ENCODE measurements around the gene RAB10. TPM values are rescaled to one million over a fixed set of nuclear protein-coding genes. Genes with fewer than 3 reads are reported as not detected.
"Not testable (repeated sequence)": the region's sequence is repeated elsewhere in the genome, so short reads cannot be mapped to it uniquely, and the experiment has no call there.

Gene RAB10
- total RNA-seq, 1 donor from 2014 or later: 96.7 TPM

- DNase-seq (ENCODE audit: missing footprints) (no peak), ATAC-seq (peak; percentile 34)
- intact Hi-C loops (cut with DNase I): no loop called here
These were observed 88.7 kb downstream of the RAB10 start for GRCh38 chr2:26122630-26123029.

- no peak for DNase-seq (ENCODE audit: missing footprints)
- no peak for ATAC-seq
- intact Hi-C loops (cut with DNase I): no loop called here
These were observed 89.5 kb downstream of the RAB10 start for GRCh38 chr2:26123426-26123825.

DNA sequence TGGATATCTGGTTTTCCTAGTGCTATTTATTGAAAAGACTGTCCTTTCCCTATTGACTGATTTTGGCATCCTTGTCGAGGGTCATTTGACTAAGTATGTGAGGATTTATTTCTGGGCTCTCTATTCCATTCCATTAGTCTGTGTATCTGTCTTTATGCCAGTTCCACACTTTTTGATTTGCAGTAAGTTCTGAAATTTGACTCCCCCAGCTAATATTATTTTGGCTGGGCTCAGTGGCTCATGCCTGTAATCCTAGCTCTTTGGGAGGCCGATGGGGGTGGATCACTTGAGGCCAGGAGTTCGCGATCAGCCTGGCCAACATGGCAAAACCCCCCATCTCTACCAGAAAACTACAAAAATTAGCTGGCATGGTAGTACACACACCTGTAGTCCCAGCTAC, 92.2 kb downstream of the RAB10 start:
- DNase-seq (ENCODE audit: missing footprints) (no peak), ATAC-seq (no peak)
- intact Hi-C loops (cut with DNase I): no loop called here

DNA sequence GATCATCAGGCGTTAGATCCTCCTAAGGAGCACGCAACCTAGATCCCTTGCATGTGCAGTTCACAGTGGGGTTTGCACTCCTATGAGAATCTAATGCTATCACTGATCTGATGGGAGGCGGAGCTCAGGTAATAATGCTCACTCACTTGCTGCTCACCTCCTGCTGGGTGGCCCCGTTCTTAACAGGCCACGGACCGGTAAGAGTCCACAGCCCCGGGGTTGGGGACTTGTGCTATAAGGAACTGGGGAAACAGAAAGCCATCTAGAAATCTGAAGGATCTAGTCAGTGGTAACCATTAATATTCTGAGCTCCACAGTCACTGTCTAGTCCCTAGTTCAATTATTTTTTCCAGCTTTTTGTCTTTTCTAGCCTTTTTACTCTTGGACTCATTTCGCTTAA, 94.3 kb downstream of the RAB10 start:
- no peak for ATAC-seq
- DNase-seq (ENCODE audit: missing footprints): no peak
- intact Hi-C loops (cut with DNase I): no loop called here

- DNase-seq (ENCODE audit: missing footprints) (no peak), ATAC-seq (no peak)
- intact Hi-C loops (cut with DNase I): loop anchor here (5.0 kb wide), 1 partner anchor 38 kb away; no protein-coding TSS in a partner anchor
These were observed 96.9 kb downstream of the RAB10 start for GRCh38 chr2:26130763-26131162.

DNA sequence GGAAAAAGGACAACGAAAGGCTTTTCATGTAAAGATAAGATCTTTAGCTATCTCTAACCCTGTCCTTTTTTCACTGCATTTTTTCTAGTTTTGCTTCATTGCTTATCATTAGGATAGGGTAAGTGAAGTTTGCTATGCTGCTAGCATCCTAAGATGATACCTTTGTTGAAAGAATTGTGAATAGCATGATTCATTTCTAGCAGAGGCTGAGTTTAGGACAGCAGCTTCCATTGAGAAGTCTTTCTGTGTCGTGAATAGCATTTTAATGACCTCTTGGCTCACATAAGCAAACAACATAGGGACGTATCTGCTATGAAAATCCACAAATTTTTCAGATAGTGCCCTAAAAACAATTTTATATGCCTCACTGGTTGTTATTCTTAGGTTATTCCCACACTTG, 102.6 kb downstream of the RAB10 start:
- DNase-seq (ENCODE audit: missing footprints) (no peak), ATAC-seq (no peak)
- intact Hi-C loops (cut with DNase I): no loop called here

DNA sequence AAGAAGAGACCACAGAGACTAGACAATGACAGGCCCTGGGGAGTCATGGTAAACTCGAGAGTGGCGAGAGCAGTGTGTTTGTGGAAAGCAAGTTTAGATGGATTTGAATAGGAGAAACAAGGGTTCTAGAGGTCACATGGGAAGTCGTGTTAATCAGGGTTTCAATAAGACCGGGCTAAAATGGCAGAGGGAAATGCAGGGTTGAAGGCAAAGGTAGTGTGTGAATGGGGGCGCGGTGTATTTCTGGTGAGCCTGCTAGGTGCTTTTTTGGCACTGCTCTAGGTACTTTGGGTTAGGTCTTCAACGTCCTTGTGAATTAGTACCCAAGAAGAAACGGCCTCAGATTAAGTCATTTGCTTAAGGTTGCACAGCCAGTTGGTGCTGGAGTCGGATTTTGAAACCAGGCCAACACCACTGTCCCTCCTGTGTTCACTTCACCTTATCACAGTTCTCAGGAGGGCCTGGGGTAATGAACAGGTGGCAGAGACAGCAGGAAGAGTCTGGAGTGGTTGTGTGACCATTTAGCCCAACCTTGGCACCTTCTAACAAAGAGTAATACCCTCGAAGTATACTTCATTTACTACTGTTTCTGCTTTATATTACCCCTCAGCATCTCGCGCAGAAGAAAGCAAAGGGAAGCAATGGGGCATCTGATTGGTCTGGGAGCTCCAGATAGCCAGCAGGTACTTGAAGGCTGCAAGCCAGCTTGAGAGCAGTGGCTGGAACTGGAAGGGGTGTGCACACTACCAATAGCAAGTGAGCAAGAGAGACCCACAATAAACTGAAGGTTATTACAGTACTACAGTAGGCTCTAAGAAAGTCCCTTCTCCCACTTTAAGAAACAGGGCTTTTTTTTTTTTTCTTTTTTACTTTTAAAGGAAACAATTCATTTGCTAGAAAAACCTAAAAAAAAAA, 105.6 kb downstream of the RAB10 start:
- intact Hi-C loops (cut with DNase I): no loop called here
- no peak for DNase-seq (ENCODE audit: missing footprints)
- no peak for ATAC-seq

DNA sequence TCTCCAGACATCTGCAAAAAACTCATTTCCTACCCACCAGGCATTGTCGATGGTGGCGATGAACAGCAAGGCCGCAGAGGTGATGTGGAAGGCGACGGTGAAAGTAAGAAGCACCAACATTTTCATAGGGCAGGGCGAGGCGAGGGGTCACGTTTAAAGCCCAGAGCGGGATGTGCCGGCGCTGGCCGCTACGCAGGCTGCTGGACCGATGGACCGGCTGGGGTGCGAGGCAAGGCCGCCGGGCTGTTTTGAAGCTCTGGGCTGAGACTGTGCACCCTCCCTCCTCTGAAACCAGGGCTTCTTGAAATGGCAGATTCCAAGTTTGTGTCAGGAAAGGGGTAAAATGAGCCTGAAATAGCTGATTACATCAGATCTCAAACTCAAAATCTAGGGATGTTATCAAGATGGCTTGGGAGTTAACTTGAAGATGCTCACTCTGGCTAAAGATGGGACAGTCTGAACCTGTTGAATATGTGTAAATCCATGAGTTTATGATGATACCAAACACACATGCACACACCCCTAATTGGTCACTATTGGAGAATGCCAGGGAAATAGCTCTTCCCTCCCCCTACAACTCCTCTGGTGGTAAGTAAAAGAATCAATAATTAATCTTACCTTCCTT, 107.4 kb downstream of the RAB10 start:
- intact Hi-C loops (cut with DNase I): no loop called here
- DNase-seq (ENCODE audit: missing footprints) (no peak), ATAC-seq (no peak)

- intact Hi-C loops (cut with DNase I): loop anchor here (2.0 kb wide), 3 partner anchors 55 to 193 kb away; no protein-coding TSS in a partner anchor
- DNase-seq (ENCODE audit: missing footprints) (no peak), ATAC-seq (no peak)
These were observed 110.1 kb downstream of the RAB10 start for GRCh38 chr2:26144031-26144430.

GRCh38 chr2:26144953-26145680, 111.2 kb downstream of the RAB10 start:
- intact Hi-C loops (cut with DNase I): loop anchor here (2.0 kb wide), 3 partner anchors 56 to 194 kb away; no protein-coding TSS in a partner anchor
- no peak for ATAC-seq
- peak; percentile 71 for DNase-seq (ENCODE audit: missing footprints)

DNA sequence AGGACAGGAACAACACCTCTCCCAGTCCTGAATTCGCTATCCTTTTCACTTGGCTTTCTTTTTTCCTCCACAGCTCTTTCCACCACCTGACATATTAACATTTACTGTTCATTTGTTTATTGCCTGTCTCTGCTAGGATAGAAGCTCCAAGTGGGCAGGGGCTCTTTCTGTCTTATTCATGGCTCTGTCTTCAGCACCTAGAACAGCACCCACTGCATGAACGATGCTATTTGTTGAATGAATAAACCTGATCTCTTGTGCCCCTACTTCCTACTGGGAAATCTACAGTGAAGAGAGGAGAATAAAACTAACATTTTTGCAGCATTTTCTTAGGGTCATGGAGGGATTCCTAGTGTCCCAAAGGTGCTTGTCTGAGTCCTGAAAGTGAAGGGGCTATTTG, 114.6 kb downstream of the RAB10 start:
- ATAC-seq (no peak), DNase-seq (ENCODE audit: missing footprints) (no peak)
- intact Hi-C loops (cut with DNase I): no loop called here

DNA sequence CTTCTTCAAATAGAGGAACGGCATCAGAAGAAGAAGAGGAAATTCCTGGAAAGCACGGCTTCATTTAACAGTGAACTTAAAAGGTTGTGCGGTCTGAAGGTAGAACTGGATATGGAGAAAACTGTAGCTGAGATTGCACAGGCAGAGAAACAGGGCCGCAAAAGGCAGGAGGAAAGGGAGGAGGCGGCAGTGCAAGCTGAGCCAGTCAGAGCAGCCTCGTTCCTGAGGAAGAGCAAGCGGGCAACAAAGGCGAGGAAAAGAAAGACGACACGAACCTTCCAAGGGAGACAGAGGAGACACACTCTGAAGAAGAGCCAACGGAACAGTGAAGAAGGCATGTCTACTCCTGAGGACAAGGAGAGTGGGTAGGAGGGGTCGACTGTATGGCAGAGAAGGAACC, 116.4 kb downstream of the RAB10 start:
- ATAC-seq (no peak), DNase-seq (ENCODE audit: missing footprints) (no peak)

GRCh38 chr2:26157580-26157979, 123.7 kb downstream of the RAB10 start:
- ATAC-seq (no peak), DNase-seq (ENCODE audit: missing footprints) (no peak)
- intact Hi-C loops (cut with DNase I): no loop called here

More for the DNA sequence above, 116.4 kb downstream of the RAB10 start:
- intact Hi-C loops (cut with DNase I): no loop called here

DNA sequence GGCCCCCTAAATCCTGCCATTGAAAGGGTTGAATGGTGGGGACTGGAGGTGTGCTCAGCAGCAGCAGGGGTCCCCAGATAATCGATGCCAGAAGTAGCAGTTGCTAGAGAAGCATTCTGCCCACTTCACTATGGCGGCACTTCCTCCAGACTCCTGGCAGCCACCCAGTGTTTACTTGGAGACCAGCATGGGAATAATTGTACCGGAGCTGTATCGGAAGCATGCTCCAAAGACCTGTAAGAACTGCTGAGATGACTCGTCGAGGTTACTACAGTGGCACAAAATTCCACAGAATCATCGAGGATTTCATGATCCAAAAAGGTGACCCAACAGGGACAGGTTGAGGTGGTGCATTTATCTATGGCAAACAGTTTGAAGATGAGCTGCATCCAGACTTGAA, 128.0 kb downstream of the RAB10 start:
- intact Hi-C loops (cut with DNase I): no loop called here
- ATAC-seq (no peak), DNase-seq (ENCODE audit: missing footprints) (no peak)

DNA sequence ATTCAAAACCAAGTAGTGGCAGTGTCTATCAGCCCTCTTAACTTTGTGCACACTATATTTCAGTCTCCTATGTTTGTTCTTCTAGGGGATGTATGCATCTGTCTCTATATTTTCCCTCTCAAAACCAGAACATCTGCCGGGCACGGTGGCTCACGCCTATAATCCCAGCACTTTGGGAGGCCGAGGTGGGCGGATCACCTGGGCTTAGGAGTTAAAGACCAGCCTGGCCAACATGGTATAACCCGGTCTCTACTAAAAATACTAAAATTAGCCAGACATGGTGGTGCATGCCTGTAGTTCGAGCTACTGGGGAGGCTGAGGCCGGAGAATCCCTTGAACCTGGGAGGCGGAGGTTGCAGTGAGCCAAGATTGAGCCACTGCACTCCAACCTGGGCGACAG, 129.1 kb downstream of the RAB10 start:
- no peak for DNase-seq (ENCODE audit: missing footprints)
- intact Hi-C loops (cut with DNase I): no loop called here
- ATAC-seq: no peak

GRCh38 chr2:26164231-26164630, 130.3 kb downstream of the RAB10 start:
- intact Hi-C loops (cut with DNase I): no loop called here
- peak; percentile 87 for ATAC-seq
- no peak for DNase-seq (ENCODE audit: missing footprints)

DNA sequence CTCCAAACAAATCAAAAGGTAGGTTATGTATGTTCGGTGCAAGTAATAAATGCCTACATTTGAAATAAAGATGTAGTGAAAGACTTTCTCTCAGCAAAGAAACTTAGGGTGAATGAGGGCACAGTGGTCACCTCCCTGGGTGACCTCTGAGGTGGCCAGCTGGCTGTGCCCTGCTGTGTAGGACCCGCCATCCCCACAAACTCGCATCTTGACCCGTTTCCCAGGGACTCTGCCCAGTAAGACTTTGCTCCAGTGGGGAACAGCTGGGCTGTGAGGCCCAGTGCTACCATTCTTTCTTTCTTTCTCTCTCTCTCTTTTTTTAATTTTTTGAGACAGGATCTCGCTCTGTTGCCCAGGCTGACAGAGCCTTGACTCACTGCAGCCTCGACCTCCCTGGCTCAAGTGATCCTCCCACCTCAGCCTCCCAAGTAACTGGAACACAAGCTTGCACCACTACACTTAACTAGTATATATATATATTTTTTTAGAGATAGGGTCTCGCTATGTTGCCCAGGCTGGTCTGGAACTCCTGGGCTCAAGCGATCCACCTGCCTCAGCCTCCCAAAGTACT, 130.8 kb downstream of the RAB10 start:
- DNase-seq (ENCODE audit: missing footprints) (no peak), ATAC-seq (no peak)
- intact Hi-C loops (cut with DNase I): no loop called here

GRCh38 chr2:26165403-26165802, 131.5 kb downstream of the RAB10 start:
- intact Hi-C loops (cut with DNase I): no loop called here
- DNase-seq (ENCODE audit: missing footprints): no peak
- no peak for ATAC-seq

DNA sequence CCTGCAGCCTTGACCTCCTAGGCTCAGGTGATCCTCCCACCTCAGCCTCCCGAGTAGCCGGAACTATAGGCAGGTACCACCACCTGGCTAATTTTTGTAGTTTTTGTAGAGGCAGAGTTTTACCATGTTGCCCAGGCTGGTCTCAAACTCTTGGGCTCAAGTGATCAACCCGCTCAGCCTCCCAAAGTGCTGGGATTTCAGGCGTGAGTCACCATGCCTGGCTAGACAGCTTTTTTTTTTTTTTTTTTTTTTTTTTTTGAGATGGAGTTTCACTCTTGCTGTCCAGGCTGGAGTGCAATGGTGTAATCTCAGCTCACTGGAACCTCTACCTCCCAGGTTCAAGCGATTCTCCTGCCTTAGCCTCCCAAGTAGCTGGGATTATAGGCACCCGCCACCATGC, 132.7 kb downstream of the RAB10 start:
- ATAC-seq; DNase-seq (ENCODE audit: missing footprints); intact Hi-C loops (cut with DNase I): not testable (repeated sequence)

Data from Right ventricle myocardium inferior (tissue), 1 donor.